ENCODE results near the gene MMP15. TPM values are rescaled to one million over a fixed set of nuclear protein-coding genes. Genes with fewer than 3 reads are reported as not detected.

MMP15 gene
- total and polyA plus RNA-seq, 2 of the 4 experiments (the other 2 are of a cell fraction): 0.18 to 0.56 TPM

GRCh38 chr16:58018803-58019202, 6.8 kb upstream of the MMP15 start:
- no TSS peak for BruUV-seq (replicated peaks)
- H4K20me1 ChIP-seq (ENCODE audit: insufficient read depth, low read length): 0 out of 2 replicates have a peak, but pooled peaks cover 9% of the 10 kb centered on the region
- H3K4me3 ChIP-seq (ENCODE audit: insufficient read depth, low read depth, low read length): no peak overlapping the region
- no peak overlapping the region for H3K4me2 ChIP-seq (ENCODE audit: low read depth, low read length)
- DNase-seq (no peak), ATAC-seq (ENCODE audit: low read depth) (no peak)
- no peak overlapping the region for H4K91ac ChIP-seq (ENCODE audit: insufficient read depth, low read depth, low read length)
- intact Hi-C loops (cut with micrococcal nuclease): no loop called here
- H2AFZ ChIP-seq (replicated peaks; ENCODE audit: low read length, poor library complexity): no peak overlapping the region
- no peak overlapping the region for H2BK120ac ChIP-seq (ENCODE audit: low read depth, low read length)
- H3K36me3 ChIP-seq (ENCODE audit: control insufficient read depth, insufficient read depth, low read length): peaks cover 9% of the 10 kb centered on the region
- no peak overlapping the region for H3K27ac ChIP-seq (ENCODE audit: insufficient read depth, low read length)
- no peak overlapping the region for H2BK5ac ChIP-seq (ENCODE audit: low read depth, low read length, poor library complexity, severe bottlenecking)
- no peaks in the 10 kb centered on the region for H3K9me3 ChIP-seq (ENCODE audit: control insufficient read depth, insufficient read depth, low read length)
- 73% methylated on average over 3 of the region's 7 CpGs; no CpG with 5 or more reads in 1 of the 2 experiments for WGBS, 2 experiments (ENCODE audit: extremely low coverage in 2 of 2, insufficient read length in 1 of 2)
- no peak overlapping the region for H2AK5ac ChIP-seq (ENCODE audit: low read depth, low read length)
- H4K8ac ChIP-seq (ENCODE audit: low read depth in 2 of 2, low read length in 2 of 2): no peak overlapping the region
- H2BK15ac ChIP-seq (ENCODE audit: low read depth, low read length): no peak overlapping the region
- no peak for TF ChIP-seq CHD1 (IDR thresholded peaks at IDR 0.05; ENCODE audit: low read depth, low read length)
- TF ChIP-seq, protein P1, sequence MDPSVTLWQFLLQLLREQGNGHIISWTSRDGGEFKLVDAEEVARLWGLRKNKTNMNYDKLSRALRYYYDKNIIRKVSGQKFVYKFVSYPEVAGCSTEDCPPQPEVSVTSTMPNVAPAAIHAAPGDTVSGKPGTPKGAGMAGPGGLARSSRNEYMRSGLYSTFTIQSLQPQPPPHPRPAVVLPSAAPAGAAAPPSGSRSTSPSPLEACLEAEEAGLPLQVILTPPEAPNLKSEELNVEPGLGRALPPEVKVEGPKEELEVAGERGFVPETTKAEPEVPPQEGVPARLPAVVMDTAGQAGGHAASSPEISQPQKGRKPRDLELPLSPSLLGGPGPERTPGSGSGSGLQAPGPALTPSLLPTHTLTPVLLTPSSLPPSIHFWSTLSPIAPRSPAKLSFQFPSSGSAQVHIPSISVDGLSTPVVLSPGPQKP (IDR thresholded peaks at IDR 0.05; ENCODE audit: borderline replicate concordance, low read depth, low read length): no peak
- no peak for TF ChIP-seq MXI1 (IDR thresholded peaks at IDR 0.05; ENCODE audit: borderline replicate concordance, low read depth, low read length)
- no peak for TF ChIP-seq RFX5 (IDR thresholded peaks at IDR 0.05; ENCODE audit: low read depth, low read length)
- TF ChIP-seq CEBPB (IDR thresholded peaks at IDR 0.05; ENCODE audit: low read depth, low read length): no peak
- no peak for TF ChIP-seq RAD21 (IDR thresholded peaks at IDR 0.05; ENCODE audit: low read length)
- no peak for TF ChIP-seq NFE2L2 (IDR thresholded peaks at IDR 0.05; ENCODE audit: low read depth, low read length)
- no peak for TF ChIP-seq RCOR1 (IDR thresholded peaks at IDR 0.05; ENCODE audit: insufficient replicate concordance, low read length)
- no peak for TF ChIP-seq MAZ (IDR thresholded peaks at IDR 0.05; ENCODE audit: borderline replicate concordance, low read depth, low read length)
- TF ChIP-seq MAFK (IDR thresholded peaks at IDR 0.05; ENCODE audit: low read depth, low read length): no peak
- H2AK9ac ChIP-seq (replicated peaks; ENCODE audit: low read depth, low read length, poor library complexity): no peak overlapping the region
- H3K23ac ChIP-seq (ENCODE audit: low read depth, low read length): no peak overlapping the region
- peaks cover 8% of the 10 kb centered on the region; the same call in 1 of the 2 replicates for H3K9me1 ChIP-seq (ENCODE audit: insufficient read depth, low read length)
- in situ Hi-C loops (cut with MboI; ENCODE audit: low sequenced_read_pairs): no loop called here
- no peak overlapping the region for H3K56ac ChIP-seq (ENCODE audit: extremely low read depth, insufficient read depth, low read length)
- H3K9ac ChIP-seq (ENCODE audit: low read depth, low read length): no peak overlapping the region
- H3K18ac ChIP-seq (ENCODE audit: low read depth, low read length): no peak overlapping the region
- no peak overlapping the region for H3K4ac ChIP-seq (ENCODE audit: low read depth, low read length)
- no peak overlapping the region for H4K5ac ChIP-seq (ENCODE audit: low read depth, low read length)
- peaks cover 12% of the 10 kb centered on the region for H3K4me1 ChIP-seq (ENCODE audit: control insufficient read depth, insufficient read depth, low read length)
- no peak overlapping the region for H3K14ac ChIP-seq (replicated peaks; ENCODE audit: low read depth, low read length)
- dilution Hi-C loops (cut with HindIII; ENCODE audit: low sequenced_read_pairs, unreplicated experiment): no loop called here
- H2BK20ac ChIP-seq (ENCODE audit: low read depth, low read length): no peak overlapping the region
- ChIA-PET POLR2A (ENCODE audit: unreplicated experiment) (no interaction called here), CTCF (no interaction called here)
- no peaks in the 10 kb centered on the region for H3K27me3 ChIP-seq (ENCODE audit: control insufficient read depth, insufficient read depth, low read length)
- H3K79me1 ChIP-seq (ENCODE audit: low read depth in 1 of 2, low read length in 2 of 2): no peaks in the 10 kb centered on the region; a peak in 1 of 4 replicates

All from IMR-90 (cell line).